CD4-positive, alpha-beta T cell treated with Interferon alpha-2 for 1 hour (primary cell): ENCODE measurements around the gene STOX2.
A peak's percentile ranks its signal among the peaks of the same experiment; 100 is the strongest.

Experiments
- DNase-seq, 2 donors: peaks; one replicate each; pipeline ENCODE4 v3.0.0-alpha.2; 2020 to 2022

Gene STOX2

DNA sequence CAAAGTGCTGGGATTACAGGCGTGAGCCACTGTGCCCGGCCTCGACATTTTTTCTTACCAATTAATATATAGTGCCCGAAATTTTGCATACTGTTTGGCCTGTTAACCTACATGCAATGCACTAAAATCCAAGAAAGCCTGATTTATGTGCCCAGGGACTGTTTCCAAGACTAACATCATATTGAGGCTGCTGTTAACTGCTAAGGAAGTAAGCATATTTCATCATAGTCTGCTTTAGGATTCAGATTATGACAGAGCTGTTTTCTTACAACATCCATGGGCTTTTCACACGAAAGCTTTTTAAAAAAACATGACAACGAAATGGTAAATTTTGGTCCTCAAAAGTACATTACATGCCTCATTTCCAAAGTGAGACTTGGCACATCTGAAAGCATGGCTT lies 84.4 kb downstream of the STOX2 start:
- no peak for DNase-seq

DNA sequence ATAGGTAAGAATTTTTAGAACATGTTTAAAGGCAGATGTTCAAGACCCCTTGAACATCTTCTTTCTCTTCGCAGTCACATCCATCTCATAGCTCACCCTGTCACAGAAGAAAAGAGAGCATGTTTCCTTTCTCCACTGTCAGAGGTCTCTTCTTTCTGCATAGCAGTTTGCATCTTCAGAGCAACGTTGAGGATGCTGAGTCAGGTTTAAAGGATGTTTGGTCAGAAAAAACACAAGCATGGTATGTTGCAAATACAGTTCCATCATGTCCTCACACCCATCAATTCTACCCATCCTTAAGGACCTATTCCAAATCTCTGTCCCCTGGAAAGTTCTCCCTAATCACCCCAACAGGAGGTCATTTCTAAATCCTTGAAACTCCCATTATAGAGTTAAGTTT lies 84.8 kb downstream of the STOX2 start:
- no peak for DNase-seq

GRCh38 chr4:183993676-183994075 lies 88.6 kb downstream of the STOX2 start:
- DNase-seq = no peak

DNA sequence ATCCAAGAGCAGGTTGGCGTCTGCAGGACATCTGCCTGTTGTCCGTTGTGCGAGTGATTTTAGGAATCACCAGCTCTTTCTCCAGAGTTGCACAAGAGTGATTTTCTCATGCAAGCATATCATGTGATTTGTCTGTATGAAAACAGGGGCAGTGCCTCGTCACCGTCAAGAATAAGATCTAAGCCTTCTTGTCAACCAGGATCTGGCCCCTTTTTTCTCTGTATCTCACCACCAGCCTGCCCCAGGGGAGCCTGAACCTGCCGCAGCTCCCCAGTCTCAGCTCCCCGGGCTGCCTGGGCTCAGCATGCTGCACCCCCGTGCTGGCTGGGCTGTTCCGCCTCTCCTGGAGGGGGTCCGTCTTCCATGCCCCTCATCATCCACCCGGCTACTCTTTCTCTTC lies 90.5 kb downstream of the STOX2 start:
- DNase-seq = no peak

GRCh38 chr4:183996868-183997267 lies 91.8 kb downstream of the STOX2 start:
- no peak for DNase-seq

DNA sequence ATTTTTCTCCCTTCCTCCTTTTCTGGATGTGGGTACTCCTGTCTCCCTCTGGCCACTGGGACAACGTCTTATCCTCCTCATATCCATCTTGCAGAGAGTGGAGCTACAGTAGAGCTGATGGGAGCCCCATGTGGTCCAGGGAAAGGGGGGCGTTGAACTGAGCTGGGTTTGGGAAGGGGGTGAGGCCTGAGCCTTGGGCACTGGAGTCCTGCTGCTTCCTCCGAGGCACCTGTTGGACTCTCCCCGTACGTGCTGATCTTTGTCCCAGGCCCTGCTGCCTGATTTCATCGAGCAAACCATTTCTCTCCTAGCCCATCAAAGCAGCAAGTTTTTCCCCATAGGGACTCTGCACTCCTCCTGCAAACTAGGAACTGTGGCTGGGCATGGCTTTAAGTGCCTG lies 94.3 kb downstream of the STOX2 start:
- no peak for DNase-seq

GRCh38 chr4:184000457-184001396 lies 95.6 kb downstream of the STOX2 start:
- no peak for DNase-seq

DNA sequence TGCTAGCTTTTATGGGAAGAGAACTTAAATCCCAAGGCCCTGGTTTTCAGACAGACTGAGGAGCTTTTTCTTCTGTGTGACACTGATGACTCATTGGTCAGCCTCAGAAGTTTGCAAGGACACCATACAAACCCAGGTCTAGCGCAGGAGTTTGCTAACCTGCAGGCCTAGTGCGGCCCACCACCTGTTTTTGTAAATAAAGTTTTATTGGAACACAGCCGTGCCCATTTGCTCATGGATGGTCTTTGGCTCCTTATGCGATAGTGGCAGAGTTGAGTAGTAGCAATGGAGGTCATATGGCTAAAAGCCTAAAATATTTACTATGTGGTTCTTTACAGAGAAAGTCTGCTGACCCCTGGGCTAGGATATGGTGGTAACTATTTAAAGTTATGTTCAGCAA lies 98.3 kb downstream of the STOX2 start:
- DNase-seq = no peak

DNA sequence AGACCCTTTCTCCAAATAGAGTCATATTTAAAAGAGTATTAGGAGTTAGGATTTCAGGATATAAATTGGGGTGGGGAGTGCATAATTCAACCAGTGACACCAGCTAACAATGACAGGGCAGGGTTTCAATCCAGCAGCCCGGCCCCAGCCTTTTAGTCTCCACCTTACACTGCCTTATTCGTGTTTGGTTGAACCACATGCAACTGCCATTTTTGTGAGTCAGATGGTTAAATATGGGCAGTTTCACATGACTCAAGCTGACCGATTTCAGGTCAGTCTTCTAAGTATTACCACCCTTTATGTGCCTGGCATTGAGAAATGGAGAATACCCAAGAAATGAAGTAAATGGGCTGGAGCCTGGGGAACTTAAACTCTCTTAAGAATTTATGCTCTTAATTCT lies 102.8 kb downstream of the STOX2 start:
- no peak for DNase-seq

GRCh38 chr4:184010696-184011095 lies 105.6 kb downstream of the STOX2 start:
- DNase-seq = no peak

DNA sequence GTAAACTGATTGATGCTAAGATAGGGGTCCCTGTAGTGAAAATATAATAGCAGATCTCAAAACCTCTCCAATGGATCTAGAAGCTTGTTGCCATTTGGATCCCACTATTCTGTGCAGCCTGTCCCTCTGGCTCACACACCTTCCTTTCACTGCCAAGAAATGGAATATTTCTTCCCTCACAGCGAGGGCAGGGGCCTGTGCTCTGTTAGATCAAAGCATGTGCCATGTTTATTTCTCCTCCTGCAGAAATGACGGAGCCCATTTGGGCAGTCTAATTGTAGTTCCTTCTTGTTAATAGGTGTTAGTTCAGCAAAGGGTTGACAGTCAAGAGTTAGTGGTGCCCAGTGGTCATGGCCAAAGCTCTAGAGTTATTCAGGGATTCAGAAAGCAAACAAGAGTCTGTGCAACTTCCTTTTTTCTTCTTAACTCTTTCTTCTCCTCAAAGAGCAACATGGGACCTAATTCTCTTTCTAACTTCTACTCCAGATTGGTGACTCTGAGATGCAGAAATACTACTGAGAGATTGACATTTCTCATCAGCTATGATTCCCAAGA lies 106.8 kb downstream of the STOX2 start:
- no peak for DNase-seq

- DNase-seq = no peak
Observed at GRCh38 chr4:184012937-184013336, 107.8 kb downstream of the STOX2 start.

DNA sequence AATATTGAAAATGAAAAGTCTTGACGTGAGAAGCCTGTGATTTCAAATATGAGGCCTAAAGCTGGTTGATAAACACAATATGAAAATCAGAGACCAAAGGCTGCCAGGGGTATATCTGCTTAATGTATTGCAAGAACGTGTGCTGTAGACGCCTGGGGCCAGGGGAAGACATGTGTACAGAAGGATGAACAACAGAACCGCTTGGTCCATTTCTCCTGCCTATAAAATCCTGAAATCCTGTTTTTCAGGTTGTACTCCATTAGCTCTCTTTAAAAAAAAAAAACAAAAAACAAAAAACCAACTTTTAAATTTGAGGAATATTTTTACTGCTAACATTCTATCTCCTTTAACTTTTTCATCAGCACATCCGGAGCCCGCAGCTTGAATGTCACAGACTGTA lies 109.2 kb downstream of the STOX2 start:
- no peak for DNase-seq

DNA sequence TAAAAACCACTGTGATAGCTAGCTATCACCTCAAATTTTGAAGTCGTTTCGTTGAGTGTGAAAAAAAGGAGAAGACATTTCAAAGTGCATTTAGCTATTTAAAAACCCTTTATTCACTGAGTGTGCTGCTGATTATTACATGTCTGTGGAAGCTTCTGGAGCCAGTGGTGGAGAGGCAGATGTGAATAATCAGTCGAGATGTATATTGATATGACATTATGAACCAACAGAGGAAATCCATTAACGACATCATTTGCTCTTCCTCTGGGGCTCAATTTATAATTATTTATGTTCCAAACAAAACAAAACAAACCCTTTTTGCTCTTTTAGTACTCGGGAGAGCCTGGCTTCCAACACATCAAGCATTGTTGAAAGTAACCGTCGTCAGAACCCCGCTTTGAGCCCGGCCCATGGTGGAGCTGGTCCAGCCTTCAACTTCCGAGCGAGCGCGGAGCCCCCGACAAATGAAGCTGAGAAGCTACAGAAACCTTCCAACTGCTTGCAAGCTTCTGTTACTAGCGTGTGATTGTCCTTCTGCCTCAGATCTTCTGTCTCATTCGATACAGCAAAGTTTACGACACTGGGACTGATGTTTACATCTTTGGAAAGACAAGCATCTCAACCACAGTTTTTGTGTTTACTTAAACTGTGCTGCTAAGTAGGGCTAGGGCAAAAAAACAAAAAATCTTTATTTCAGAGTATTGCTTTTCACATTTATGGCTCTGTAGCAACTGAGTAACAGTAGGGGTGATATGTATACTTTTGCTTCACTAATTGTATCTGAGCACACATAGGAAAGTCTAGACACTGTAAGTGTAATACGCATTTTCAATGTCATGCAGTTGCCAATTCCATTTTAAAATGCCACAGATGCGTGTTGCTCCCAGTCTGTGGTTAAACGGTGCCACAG lies 111.9 kb downstream of the STOX2 start:
- no peak for DNase-seq

DNA sequence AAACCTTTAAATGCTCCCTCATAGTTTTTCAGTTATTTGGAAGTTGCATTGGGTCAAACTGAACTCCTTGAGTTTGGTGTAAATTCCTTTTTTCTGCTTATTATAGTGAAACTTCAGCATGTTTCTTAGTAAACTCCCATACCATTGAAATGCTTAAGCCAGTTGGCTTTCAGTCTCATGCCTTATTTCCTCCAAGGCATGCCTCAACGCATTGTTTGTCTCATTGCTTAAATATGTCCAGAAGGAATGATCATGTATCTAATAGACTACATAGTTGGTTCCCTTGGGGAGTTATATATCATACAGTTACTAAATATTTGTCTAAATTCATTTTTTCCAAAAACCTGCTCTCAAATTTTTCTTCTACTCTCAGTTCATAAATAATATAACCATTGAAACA lies 114.0 kb downstream of the STOX2 start:
- DNase-seq = no peak

- no peak for DNase-seq
Observed at GRCh38 chr4:184019667-184020623, 114.8 kb downstream of the STOX2 start.

DNA sequence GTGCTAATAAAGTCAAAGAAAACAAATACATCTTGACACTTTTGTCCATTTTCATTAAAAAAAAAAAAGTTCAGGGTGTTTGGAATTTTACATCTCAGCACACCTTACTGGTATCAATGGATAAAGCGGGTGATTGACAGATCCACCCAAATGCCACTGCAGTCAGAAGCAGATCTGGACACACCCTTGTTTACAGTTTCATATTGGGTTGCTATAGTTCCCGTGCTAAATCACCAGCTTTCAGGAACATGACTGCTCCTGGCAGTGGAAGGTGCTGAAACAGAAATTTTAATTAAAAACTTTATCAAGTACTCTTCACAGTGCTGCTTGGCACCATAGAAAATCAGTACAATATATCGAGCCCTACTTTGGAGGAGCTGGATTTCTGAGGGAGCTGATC lies 116.3 kb downstream of the STOX2 start:
- no peak for DNase-seq

GRCh38 chr4:184022679-184023383 lies 117.7 kb downstream of the STOX2 start:
- DNase-seq = no peak

- DNase-seq = no peak
Observed at GRCh38 chr4:184024637-184025036, 119.5 kb downstream of the STOX2 start.

- DNase-seq = peak in 1 of 2 donors; percentile 7
Observed at GRCh38 chr4:184028561-184029374, 123.7 kb downstream of the STOX2 start.

DNA sequence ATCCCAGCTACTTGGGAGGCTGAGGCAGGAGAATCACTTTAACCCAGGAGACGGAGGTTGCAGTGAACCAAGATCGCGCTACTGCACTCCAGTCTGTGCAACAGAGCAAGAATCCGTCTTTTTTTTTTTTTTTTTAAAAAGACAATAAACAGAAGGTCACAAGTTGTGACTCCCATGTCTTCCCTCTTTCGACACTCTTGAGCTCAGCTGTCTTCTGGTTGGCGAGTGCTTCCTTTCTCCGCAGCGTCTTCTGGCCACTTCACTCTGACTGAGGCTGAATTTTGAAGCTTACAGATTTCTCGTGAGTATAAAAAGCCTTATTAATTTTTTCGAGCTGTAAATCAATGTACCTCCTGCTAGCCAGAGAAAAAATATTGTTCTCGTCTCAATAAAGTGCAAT lies 124.9 kb downstream of the STOX2 start:
- DNase-seq = no peak
